GM18520 (cell line): ENCODE data around the gene CAMKMT.

Experiments used
- ATAC-seq: cut with Tn5 transposase; IDR thresholded peaks from one replicate; pipeline ENCODE4 v1.9.1; 2021; ENCODE audit not compliant: unreplicated experiment

Gene CAMKMT

GRCh38 chr2:44684559-44684958 lies 322.8 kb downstream of the CAMKMT start:
- ATAC-seq = no peak

DNA sequence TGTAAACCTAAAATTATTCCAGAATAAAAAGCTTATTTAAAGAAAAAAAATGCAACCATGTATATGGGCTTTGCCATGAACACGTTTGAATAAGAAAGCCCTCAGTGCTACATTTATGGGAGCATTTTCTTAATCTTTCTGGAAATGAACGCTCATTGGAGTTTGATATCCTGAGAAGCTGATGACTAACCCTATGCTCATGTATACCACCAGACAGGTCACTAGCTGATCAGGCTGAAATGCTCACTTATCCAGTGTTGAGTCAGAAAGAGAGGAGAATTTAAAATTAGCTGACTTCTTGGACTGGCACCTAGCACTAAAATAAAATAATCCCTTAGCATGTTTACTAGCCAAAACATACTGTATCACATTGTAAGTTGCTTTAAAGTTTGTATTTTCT lies 324.8 kb downstream of the CAMKMT start:
- no peak for ATAC-seq

DNA sequence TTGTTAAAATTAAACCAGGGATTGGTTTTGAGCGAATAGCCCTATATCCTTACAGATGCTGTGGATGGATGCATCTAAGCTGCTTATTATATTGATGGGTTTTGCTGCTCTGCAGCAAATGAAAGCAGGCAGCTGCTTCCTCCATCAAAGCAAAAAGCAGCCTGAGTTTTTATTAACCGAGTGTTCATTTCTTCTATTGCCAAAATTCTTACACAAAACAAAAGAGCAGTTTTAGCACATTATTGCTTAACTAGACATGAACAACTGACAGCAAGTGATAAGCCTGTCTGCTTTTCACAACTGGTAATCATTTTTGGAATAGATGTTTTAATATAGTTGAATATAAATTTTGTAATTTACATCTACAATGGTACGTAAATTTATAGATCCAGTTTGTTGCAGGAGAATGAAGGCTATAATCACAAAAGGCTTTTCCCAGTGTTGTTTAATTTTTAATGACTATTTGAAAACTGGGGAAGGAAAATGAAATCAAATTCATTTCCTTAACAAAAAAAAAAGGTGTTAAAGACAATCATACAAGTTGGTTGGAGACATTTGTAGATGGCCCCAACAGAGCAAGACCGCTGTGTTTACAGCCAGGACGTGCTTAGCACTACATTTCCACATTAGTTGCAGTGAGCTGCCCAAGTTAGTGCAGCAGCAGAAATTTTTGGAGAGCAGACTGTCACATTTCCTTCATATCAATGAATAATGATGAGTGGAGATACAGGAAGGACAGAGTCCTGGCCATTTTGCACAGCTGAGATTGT lies 326.1 kb downstream of the CAMKMT start:
- ATAC-seq = no peak

- ATAC-seq = no peak
These were observed 326.8 kb downstream of the CAMKMT start for GRCh38 chr2:44688456-44689124.

DNA sequence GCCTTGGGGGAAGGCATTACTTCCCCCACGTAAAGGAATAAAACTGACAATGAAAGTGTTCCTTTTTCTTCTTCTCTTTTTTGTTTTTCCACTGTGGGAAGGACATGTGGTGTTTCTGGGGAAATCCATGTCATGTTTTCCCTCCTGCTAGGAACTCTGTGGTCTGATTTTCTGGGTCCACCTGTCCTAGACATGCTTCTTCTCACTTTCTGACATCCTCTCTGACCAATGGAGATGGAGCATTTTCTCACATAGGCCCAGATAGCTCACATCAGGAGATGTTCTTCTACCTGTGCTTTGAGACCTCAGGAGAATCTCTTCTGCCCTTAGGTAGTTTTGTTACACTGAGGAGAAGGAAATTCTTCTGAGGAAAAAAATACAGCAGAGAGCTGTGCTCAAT lies 327.8 kb downstream of the CAMKMT start:
- ATAC-seq = no peak

DNA sequence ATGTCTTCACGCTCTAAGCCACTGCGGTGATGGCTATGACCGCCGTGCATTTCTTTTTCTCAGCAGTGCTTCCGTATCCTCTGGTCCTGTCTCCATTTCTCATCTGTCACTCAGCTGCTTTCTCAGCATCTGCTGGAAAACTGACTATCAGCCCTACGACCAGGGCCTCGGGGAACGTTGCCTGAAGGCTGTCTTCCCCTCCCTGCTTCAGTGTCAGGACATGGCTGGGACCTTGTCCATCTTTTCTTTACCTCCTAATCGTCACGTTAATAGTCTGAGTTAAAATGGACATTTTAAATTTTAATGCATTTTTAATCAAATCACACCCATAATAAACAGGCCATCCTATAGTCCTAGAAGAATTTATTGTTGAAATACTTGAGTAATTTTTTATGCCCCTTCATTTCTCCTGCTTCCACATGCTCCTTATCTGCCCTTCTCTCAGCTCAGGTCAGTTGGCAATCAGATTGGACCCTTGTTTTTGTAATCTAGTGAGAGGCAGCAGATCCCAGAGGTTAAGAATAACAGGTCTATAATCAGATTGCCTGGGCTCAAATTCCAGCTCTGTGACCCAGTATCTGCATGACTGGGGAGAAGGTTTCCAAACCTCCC lies 329.5 kb downstream of the CAMKMT start:
- no peak for ATAC-seq

DNA sequence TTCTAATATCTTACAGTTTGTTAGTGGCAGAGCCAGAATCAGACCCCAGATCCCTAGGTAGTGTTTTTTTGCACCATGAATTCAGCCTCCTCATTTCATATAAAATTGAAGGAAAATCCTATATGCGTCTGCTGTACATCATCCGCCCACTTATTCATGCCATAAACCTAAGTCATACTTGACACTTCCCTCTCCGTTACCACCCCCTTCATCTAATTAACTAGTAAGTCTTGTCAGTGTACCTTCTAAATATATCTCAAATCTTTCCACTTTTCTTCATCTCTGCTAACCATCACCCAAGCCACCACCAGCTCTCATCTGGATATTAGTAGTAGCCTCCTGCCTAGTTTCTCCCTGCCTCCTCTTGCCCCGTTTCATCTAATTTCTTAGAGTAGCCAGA lies 331.1 kb downstream of the CAMKMT start:
- no peak for ATAC-seq

DNA sequence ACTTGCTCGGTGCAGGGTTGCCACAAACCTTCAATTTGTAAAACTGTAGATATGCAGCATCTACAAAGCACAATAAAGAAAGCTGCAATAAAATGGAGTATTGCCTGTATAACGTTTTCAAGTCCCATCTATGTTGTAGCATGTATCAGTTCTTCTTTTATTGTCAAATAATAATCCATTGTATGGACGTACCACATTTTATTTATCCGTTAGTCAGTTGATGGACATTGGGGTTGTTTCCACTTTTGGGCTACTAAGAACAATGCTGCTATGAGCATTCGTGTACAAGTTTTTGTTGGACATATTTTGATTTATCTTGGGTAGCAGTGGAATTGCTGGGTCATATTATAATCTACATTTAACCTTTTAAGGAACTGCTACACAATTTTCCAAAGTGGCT lies 339.1 kb downstream of the CAMKMT start:
- no peak for ATAC-seq

GRCh38 chr2:44705356-44705755 lies 343.6 kb downstream of the CAMKMT start:
- no peak for ATAC-seq

GRCh38 chr2:44705876-44706480 lies 344.2 kb downstream of the CAMKMT start:
- ATAC-seq = no peak

- no peak for ATAC-seq
These were observed 345.2 kb downstream of the CAMKMT start for GRCh38 chr2:44706681-44707553.

DNA sequence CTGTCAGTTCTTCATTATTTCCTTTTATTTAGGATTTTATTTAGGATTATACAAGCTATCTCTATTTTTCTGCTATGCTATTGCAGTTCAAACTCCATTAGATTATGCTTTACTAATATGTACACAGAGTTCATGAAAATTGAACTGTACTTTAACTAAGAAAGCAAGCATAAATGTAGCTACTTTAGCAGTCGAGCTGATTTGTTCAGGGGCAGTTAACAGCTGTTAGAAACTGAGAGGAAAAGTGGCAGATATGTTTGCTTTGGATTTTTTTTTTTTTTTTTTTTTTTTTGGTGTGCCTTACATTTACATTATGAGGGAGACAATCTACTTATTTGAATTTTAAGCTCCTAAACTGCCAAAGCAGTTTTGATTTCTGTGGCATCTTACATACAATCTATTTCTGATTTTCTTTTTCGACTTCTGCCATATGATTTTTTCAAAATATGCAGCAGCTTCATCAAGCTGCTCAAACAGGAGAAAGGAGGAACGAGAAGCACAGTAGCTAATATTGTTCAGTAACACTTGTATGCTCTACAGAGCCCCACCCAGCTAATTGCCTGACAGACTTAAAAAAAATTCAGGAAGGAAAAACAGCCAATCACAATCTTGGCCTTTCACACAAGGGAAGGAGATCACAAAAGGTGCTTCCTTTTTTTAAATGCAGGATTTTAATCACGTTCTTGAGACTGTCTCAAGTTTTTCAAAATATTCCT lies 346.4 kb downstream of the CAMKMT start:
- no peak for ATAC-seq

DNA sequence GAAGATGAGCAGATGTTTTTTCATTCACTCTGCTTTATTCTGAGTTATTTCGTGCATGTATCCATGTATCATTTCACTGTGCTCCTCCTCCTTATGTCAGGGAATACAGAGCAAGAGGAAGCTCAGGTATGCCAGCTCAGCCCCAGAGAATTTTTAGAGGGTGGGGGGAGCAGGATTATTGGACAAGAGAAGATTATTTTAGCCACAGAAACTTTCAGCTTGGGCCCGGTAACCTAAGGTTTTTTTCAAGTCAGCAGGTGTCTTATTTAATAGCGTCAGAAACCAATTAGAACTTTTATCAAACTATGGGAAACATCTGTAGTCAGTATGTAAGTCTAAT lies 346.9 kb downstream of the CAMKMT start:
- ATAC-seq = no peak

DNA sequence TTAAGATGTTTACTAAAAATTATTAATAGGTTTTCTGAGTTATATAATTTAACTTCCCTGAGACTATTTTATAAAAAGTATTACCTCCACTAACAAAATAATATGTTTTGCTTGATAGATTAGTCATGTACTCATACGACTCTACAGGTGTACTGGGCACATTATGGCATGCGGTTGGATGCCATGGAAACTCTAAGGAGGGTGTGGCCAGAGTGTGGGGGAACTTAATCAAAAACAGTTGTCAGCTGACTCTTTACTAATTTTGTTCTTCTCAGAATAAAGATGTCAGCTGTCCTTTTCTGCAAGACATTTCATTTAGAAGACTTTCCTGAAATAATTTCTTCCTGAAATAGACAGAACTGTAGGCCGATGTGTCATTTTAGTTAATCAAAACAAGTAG lies 351.4 kb downstream of the CAMKMT start:
- ATAC-seq = no peak

- ATAC-seq = no peak
These were observed 353.9 kb downstream of the CAMKMT start for GRCh38 chr2:44715671-44716081.

- no peak for ATAC-seq
These were observed 354.4 kb downstream of the CAMKMT start for GRCh38 chr2:44716131-44716530.

DNA sequence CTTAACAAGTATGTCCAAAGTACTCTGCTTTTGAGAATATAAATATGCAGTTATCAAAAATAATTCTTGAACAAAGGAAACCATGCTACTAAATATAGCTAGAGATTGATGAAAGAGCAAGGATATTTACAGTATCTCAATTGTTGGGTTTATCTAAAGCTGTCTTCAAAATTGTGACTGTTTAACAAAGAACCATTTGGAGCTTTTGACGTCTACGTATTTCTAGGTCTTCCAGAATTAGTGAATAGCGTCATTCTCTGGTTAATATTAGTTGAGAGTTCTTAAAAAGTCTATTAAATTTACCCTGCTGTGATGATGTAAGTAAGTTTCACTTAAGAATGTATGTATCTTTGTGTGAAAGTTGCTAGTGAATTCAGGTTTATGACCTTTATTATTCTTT lies 356.7 kb downstream of the CAMKMT start:
- ATAC-seq = no peak

GRCh38 chr2:44719562-44719961 lies 357.8 kb downstream of the CAMKMT start:
- no peak for ATAC-seq

GRCh38 chr2:44722026-44722625 lies 360.4 kb downstream of the CAMKMT start:
- ATAC-seq = no peak

GRCh38 chr2:44723921-44724320 lies 362.2 kb downstream of the CAMKMT start:
- ATAC-seq = no peak
